GM15510 (cell line): ENCODE data around the gene OVOL3.
A peak's percentile ranks its signal among the peaks of the same experiment; 100 is the strongest.

Experiments
- POLR2A ChIP-seq: IDR thresholded peaks from 3 replicates; pipeline ENCODE4 v1.6.1; 2011; ENCODE audit warnings: borderline replicate concordance; ENCODE audit not compliant: insufficient read length; ENCODE audit errors: extremely low read depth

Gene OVOL3

DNA sequence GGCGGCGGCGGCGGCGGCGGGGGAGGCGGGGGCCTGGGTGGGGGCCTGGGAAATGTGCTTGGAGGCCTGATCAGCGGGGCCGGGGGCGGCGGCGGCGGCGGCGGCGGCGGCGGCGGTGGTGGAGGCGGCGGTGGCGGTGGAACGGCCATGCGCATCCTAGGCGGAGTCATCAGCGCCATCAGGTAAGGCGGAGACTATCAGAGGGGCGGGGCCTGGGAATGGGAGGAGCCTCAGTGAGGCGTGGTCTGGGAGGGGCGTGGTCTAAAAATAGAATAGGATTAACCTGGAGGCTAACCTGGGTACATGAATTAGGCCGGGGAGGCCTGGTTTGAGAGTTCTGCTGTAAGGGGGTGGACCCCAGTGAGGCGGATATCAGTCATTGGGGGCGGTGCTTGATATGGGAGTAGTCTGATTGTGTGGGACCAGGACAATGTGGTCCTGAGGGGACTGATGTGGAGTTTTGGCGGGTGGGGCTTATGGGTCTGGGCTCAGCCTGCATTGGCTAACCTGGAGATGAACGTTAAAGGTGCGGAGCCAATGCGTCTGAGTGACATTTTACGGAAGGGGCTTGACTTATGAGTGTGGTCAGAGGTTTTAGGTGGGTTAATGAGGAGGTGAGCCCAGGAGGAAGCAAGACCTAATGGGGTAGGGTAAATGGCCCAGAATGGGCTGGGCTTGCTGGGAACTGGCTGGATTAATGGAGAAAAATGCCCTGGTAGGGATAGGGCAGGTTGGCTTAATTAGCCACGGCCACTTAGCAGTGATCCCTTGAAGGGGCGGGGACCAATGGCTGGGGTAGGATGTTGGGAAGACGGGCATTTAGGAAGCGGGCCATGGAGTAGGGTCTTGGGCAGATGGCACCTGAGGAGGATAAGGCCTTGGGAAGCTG is 30.3 kb downstream of the OVOL3 start:
- TF ChIP-seq POLR2A = peak; percentile 32

DNA sequence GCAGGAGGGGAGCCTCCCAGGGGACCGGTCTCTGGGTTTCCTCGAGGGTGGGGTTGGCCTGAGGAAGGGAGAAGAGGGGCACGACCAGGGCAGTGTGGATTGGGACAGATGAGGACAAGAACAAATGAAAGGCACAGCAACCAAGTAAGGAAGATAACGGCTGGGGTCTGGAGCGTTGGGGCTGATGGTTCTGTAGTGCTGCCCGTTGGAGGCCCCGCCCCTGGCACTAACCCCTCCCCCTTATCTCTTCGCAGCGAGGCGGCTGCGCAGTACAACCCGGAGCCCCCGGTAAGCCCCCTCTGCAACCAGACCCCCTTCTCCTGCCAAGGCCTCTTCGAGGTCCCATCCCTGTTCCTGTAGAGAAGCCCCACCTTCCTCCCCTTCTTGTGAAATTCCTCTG is 31.1 kb downstream of the OVOL3 start:
- no peak for TF ChIP-seq POLR2A

DNA sequence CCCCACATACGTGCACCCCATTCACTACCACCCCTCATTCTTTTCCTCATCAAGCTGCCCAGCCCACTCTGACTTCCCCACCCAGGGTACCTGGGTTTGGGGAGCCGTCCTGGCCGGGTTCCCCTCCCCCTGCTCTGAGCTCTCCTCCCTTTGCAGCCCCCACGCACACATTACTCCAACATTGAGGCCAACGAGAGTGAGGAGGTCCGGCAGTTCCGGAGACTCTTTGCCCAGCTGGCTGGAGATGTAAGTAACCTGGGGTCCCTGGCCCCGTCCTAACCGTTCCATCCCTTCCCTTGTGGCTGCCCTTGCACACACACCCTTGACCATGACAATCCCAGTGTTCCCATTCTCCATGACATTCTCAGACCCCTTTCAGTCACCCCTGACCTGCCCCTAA is 31.6 kb downstream of the OVOL3 start:
- TF ChIP-seq POLR2A = no peak

DNA sequence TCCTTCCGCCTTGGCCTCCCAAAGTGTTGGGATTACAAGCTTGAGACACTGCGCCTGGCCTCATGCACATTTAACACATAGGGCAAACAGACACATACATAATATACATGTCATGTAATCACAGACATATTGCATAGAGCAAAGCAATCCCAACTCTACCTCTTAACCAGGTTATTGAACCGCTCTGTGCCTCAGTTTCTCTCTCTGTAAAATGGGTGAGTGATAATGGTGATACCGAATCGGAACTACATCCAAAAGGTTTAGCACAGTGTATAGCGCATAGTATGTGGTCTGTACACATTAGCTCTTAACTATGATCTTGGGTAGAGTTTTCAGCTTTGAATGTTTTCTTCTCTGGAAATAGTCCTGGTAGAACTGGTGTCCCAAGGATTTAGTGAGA is 33.7 kb downstream of the OVOL3 start:
- no peak for TF ChIP-seq POLR2A

DNA sequence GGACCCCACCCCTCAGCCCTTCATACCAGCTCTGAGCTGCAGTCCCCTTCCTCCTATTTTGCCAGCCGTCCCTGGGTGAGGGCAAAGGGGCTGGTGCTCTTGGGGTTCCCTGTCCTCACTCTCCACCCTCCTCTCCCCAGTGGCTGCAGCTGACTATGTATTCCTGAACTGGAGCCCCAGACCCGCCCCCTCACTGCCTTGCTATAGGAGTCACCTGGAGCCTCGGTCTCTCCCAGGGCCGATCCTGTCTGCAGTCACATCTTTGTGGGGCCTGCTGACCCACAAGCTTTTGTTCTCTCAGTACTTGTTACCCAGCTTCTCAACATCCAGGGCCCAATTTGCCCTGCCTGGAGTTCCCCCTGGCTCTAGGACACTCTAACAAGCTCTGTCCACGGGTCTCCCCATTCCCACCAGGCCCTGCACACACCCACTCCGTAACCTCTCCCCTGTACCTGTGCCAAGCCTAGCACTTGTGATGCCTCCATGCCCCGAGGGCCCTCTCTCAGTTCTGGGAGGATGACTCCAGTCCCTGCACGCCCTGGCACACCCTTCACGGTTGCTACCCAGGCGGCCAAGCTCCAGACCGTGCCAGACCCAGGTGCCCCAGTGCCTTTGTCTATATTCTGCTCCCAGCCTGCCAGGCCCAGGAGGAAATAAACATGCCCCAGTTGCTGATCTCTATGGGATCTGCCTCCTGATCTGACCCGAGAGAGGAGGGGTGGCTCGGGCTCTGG is 38.9 kb downstream of the OVOL3 start:
- no peak for TF ChIP-seq POLR2A

DNA sequence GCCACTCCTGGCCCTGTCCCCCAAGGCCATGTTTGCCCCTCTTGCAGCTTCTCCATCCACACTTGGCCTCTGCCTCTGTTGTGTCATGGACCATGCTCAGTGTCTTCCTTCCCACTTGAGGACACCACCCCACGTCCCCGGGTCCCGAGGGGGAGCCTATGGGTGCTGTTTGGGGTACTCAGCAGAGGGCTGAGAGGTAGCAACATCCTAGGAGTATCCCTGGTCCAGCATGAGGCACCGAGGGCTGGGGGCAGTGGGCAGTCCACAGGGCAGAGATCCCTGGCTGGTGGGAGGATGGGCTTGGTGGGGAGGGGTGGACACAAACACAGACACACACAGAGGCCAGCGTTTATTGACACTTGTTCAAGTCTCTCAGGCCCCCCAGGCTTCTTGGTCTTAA is 39.6 kb downstream of the OVOL3 start:
- no peak for TF ChIP-seq POLR2A

DNA sequence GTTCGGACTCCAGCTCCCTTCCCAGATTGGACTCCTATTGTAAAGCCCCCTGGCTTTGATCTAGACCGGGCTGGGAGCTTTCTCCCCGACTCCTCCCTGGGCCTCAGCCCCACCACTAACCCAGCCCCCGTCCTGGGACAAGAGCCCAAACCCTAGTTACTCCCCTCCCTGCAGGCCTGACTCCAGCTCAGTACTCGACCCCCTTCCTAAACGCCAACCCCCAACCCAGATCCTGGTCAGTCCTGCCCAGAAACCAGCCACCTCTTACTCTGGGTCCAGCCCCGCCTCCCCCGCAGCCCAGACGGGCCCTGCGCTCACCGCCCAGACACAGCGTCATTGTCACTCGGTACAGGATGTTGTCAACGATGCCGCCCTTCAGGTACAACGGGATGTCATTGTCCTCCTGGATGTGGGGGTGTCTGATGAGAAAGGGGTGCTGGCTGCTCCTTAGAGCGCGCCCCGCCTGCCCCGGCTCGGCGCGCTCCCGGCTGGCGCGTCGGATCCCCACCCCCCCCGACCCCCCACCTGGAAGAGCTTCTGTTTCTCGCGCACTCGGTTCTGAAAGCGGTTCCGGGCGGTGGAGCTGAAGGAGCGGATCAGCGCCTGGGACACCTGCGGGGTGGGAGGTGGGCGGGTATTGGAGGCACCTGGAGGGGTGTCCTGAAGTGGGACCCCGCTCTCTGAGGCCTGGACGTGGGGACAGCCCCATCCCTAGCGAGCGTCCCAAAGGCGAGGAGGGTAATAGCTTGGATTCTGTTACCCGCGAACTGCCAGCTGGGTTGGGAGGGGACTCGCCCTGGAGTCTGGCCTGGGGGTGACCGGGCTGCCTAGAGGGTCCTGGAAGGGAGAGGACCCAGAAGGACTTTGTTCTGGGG is 40.4 kb downstream of the OVOL3 start:
- no peak for TF ChIP-seq POLR2A

DNA sequence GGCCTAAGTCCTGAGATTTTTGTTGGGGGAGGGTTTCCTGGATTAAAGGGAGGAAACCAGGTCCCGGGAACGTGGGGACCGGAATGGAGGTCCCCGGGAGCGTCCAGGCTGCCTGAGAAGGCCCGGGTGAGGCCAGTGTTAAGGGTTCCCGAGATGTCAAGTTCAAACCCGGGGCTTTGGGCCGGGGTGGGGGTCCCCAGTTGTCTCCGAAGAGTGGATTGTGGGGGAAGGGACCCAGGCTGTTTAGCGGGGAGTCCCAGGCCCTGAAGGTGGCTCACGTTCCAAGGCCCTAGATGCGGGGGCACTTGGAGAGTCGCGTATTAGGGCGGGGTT is 41.0 kb downstream of the OVOL3 start:
- TF ChIP-seq POLR2A = no peak

DNA sequence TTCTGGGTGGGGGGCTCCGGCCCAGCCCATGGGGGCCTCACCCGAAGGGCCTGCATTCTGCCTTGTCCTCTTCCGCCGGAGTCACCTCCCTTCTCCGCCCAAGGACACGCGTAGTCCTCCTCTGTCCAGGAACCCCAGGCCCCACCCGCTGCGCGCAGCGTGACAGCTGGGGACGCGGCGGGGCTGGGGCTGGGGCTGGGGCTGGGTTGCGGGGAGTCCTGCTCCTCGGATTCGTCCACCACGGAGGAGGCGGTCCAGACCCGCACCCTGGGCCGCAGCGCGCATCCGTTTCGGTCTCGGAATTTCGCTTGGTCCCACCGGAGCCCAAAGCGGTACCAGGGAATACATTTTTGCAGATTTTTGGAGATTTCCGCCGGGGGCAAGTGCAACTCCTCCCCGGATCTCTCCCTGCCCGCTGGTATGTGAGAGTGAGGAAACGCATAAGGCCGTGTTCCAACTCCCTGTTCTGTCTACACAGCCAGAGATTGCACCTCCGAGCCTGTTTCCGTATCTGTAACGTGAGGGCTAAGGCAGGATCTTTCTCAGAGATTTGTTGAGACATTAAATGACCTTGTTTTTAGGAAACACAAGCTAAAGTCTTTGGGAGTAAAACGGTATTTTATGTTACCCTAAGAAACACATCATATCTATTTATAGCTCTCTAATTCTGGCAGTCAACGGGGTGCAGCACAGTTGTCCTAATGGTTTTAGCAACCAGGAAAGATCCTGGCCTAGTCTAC is 41.6 kb downstream of the OVOL3 start, which contains the start of gene COX7A1:
TSS of gene COX7A1 (minus strand) at position 96 of the 740 bp plus-strand sequence. CDS start at position 56, 40 bp downstream.
- TF ChIP-seq POLR2A = no peak

DNA sequence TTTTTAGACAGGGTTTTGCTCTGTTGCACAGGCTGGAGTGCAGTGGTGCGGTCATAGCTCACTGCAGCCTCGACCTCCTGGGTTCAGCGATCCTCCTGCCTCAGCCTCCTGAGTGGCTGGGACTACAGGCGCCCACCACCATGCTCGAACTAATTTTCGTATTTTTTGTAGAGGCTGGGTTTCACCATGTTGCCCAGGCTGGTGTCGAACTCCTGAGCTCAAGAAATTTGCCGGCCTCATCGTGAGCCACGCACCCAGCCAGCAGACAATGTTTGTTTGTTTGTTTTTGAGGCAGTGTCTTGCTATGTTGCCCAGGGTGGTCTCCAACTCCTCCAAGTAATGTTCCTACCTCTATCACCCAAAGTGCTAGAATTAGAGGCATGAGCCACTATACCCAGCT is 42.2 kb downstream of the OVOL3 start:
- no peak for TF ChIP-seq POLR2A

DNA sequence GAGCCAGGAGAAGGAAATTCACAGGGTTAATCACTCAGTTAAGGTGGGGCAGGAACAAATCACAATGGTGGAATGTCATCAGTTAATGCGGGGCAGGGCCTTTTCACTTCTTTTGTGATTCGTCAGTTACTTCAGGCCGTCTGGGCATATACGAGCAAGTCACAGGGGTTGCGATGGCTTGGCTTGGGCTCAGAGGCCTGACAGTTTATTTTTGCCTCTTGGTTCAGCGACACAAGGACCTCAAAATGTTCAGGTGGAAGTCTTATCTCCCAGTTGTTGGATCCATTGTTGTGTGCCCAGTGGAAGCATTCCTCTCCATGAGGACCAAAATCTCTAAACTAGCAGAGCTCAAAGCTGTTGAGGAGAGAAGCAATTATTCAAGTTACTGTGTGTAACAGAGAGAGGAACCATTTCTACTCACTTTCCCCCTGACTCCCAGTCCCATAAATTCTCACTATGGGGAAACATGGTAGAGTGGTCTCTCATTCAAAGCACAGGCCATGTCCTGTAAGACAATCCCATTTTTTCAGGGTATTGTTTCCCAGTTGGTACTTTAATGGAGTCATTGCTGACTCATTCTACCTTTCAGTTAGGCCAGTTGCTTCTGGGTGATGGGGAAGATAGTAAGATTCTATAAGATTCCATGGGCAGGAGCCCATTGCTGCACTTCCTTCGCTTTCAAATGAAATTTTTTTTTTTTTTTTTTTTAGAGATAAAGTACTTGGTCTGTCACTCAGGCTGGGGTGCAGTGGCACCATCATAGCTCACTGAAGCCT is 50.1 kb downstream of the OVOL3 start:
- no peak for TF ChIP-seq POLR2A
